Astrocyte (in vitro differentiated cells and primary cell): ENCODE results near the gene SMIM3.

Source experiments
- CTCF ChIP-seq: IDR thresholded peaks from 2 replicates; pipeline ENCODE4 v1.5.1; 2011; ENCODE audit warnings: low read depth, mild to moderate bottlenecking, inconsistent platforms, low read length, moderate library complexity; ENCODE audit not compliant: insufficient read depth
- EZH2 ChIP-seq: IDR thresholded peaks from 2 replicates; pipeline ENCODE4 v1.6.1; 2012; ENCODE audit warnings: mild to moderate bottlenecking, low read length, inconsistent platforms; ENCODE audit not compliant: insufficient read depth

GRCh38 chr5:150765799-150766169 lies 12.8 kb upstream of the SMIM3 start:
- TF ChIP-seq CTCF (no peak), EZH2 (no peak)
